ENCODE results near the gene NDUFS6.

GRCh38 chr5:1824109-1824821 lies 23.1 kb downstream of the NDUFS6 start:
- peak; percentile 53 for TF ChIP-seq CTCF (IDR thresholded peaks at IDR 0.05; ENCODE audit: low read depth, low read length, poor library complexity, severe bottlenecking)
- TF ChIP-seq EZH2phosphoT487 (IDR thresholded peaks at IDR 0.05; ENCODE audit: borderline replicate concordance, low read length): no peak

All from DOHH2 (cell line).